K562 (cell line): ENCODE results near the gene B4GALNT2. TPM values are rescaled to one million over a fixed set of nuclear protein-coding genes. Genes with fewer than 3 reads are reported as not detected.

Experiments used
- CEBPB ChIP-seq: fragments of 450-650 bp; IDR thresholded peaks from 2 replicates; pipeline ENCODE4 v1.6.1; 2016; ENCODE audit warnings: missing genetic modification characterization, missing compliant biosample characterization
- CEBPG ChIP-seq, 3 experiments: fragments of 200-800 bp in 1 of 3; sonication (Bioruptor generic) in 1 of 3; sonication (generic) in 1 of 3; formaldehyde crosslinking in 1 of 3; IDR thresholded peaks in 2 of 3; conservative IDR thresholded peaks in 1 of 3; 2 replicates each; pipeline versions ENCODE4 v1.6.1 to v1.8.0; 2016 to 2022; ENCODE audit warnings: missing compliant biosample characterization in 2 of 3, missing genetic modification characterization in 2 of 3, mild to moderate bottlenecking in 1 of 3, missing genetic modification reagents in 1 of 3
- CHCHD3 ChIP-seq: fragments of 250-450 bp; sonication (Bioruptor Pico); IDR thresholded peaks from 2 replicates; pipeline ENCODE4 v2.1.2; 2022; ENCODE audit warnings: mild to moderate bottlenecking
- ELF4 ChIP-seq: fragments of 450-650 bp; formaldehyde crosslinking; IDR thresholded peaks from 2 replicates; pipeline ENCODE4 v1.4.0; 2022; ENCODE audit warnings: missing genetic modification characterization
- HMGN3 ChIP-seq: IDR thresholded peaks from 2 replicates; pipeline ENCODE4 v1.6.1; 2011; ENCODE audit warnings: borderline replicate concordance, low read depth, mild to moderate bottlenecking, mixed read lengths, low read length; ENCODE audit not compliant: insufficient read length; ENCODE audit errors: extremely low read depth
- JUN ChIP-seq, 2 experiments: sonication (generic) in 1 of 2; formaldehyde crosslinking in 1 of 2; IDR thresholded peaks; 2 replicates each; pipeline versions ENCODE4 v1.6.1 to v1.8.0; 2012 to 2022; ENCODE audit warnings: borderline replicate concordance in 2 of 2, mild to moderate bottlenecking in 2 of 2, improper control_type of control experiment in 1 of 2, low read depth in 1 of 2, low read length in 1 of 2, missing genetic modification reagents in 1 of 2
- MITF ChIP-seq: IDR thresholded peaks from 2 replicates; pipeline ENCODE4 v1.6.1; 2014; ENCODE audit warnings: antibody characterized with exemption
- NR2C1 ChIP-seq, 2 experiments: fragments of 450-650 bp; IDR thresholded peaks; 2 replicates each; pipeline ENCODE4 v1.6.1; 2017; ENCODE audit warnings: mild to moderate bottlenecking in 2 of 2, antibody characterized with exemption in 1 of 2, inconsistent platforms in 1 of 2, missing compliant biosample characterization in 1 of 2, missing genetic modification characterization in 1 of 2
- RBM17 ChIP-seq: fragments of 200-400 bp; formaldehyde crosslinking; IDR thresholded peaks from 2 replicates; pipeline ENCODE4 v1.6.1; 2017; ENCODE audit warnings: low read depth, mild to moderate bottlenecking, low read length, borderline replicate concordance
- RBM22 ChIP-seq: fragments of 200-400 bp; formaldehyde crosslinking; IDR thresholded peaks from 2 replicates; pipeline ENCODE4 v1.6.1; 2018; ENCODE audit warnings: low read length, low read depth; ENCODE audit not compliant: poor library complexity, severe bottlenecking
- TRIM24 ChIP-seq, 2 experiments: fragments of 450-650 bp; IDR thresholded peaks; 2 replicates each; pipeline ENCODE4 v1.6.1; 2016
- XRCC3 ChIP-seq: fragments of 450-650 bp; IDR thresholded peaks from 2 replicates; pipeline ENCODE4 v1.6.1; 2017; ENCODE audit warnings: mild to moderate bottlenecking, moderate library complexity
- ZNF174 ChIP-seq: fragments of 250-450 bp; sonication (Bioruptor Pico); IDR thresholded peaks from 2 replicates; pipeline ENCODE4 v1.4.0; 2020; ENCODE audit warnings: mild to moderate bottlenecking
- ZNF3 ChIP-seq: fragments of 250-450 bp; sonication (Bioruptor Pico); IDR thresholded peaks from 2 replicates; pipeline ENCODE4 v1.5.0; 2021; ENCODE audit warnings: mild to moderate bottlenecking, moderate library complexity
- ZNF395 ChIP-seq: fragments of 200-800 bp; sonication (Bioruptor generic); IDR thresholded peaks from 2 replicates; pipeline ENCODE4 v1.6.1; 2017; ENCODE audit warnings: missing genetic modification characterization, missing compliant biosample characterization
- ZNF655 ChIP-seq: fragments of 250-450 bp; sonication (Bioruptor Pico); IDR thresholded peaks from 2 replicates; pipeline ENCODE4 v1.5.0; 2021
- ZNF668 ChIP-seq: fragments of 250-450 bp; sonication (Bioruptor Pico); IDR thresholded peaks from 2 replicates; pipeline ENCODE4 v1.8.0; 2022; ENCODE audit warnings: mild to moderate bottlenecking, inconsistent platforms
- ZZZ3 ChIP-seq: fragments of 450-650 bp; IDR thresholded peaks from 2 replicates; pipeline ENCODE4 v1.6.1; 2016; ENCODE audit warnings: antibody characterized with exemption, mild to moderate bottlenecking, moderate library complexity
- polyA plus RNA-seq, 8 experiments: library from polyadenylated mRNA; depleted of rRNA in 4 of 8; stranded (reverse) in 5 of 8; unstranded in 3 of 8; fragments of >200 nt; fragmentation: Nextera tagmentation in 2 of 8; fragmentation: Illumina TruSeq in 1 of 8; extraction: Ambion mirVana in 2 of 8; extraction: Trizol in 1 of 8; gene quantifications; 2 replicates each; pipeline versions ENCODE4 v1.2.1 to v1.2.3, GENCODE V29; 2011 to 2014; ENCODE audit warnings: inconsistent platforms in 1 of 8, missing spikeins in 1 of 8
- total RNA-seq, 7 experiments: library from RNA; depleted of rRNA in 6 of 7; stranded (reverse); fragments of >200 nt in 6 of 7; fragmentation: Illumina TruSeq in 2 of 7; extraction: Trizol in 2 of 7; gene quantifications; 2 replicates each; pipeline versions ENCODE4 v1.2.1 to v1.2.3, GENCODE V29; 2011 to 2021; ENCODE audit warnings: low replicate concordance in 1 of 7

B4GALNT2 gene
- total and polyA plus RNA-seq, 9 of the 15 experiments (the other 6 are each of a cell fraction or from before 2014, with no cell fraction given): not detected

- TF ChIP-seq CEBPB (tag) (peak; percentile 88), ZZZ3 (no peak), ZNF395 (CRISPR knock-in tag) (no peak), ELF4 (CRISPR knock-in tag) (no peak), ZNF174 (CRISPR knock-in tag) (no peak), JUN (IDR thresholded peaks at IDR 0.05; ENCODE audit: borderline replicate concordance, low read depth, low read length) (peak; percentile 29; the same call in 1 of the 2 replicates), JUN (CRISPR knock-in tag; IDR thresholded peaks at IDR 0.05; ENCODE audit: borderline replicate concordance) (no peak), TRIM24 (IDR thresholded peaks at IDR 0.05) (no peak), NR2C1 (IDR thresholded peaks at IDR 0.05) (0 out of 2 replicates have a peak, but pooled peaks have one; percentile 19), NR2C1 (tag; IDR thresholded peaks at IDR 0.05) (peak; percentile 5; the same call in 1 of the 2 replicates), CEBPG (CRISPR knock-in tag; IDR thresholded peaks at IDR 0.05) (no peak), CEBPG (tag; conservative IDR thresholded peaks at IDR 0.05 in 1 of 2, IDR thresholded peaks at IDR 0.05 in 1 of 2) (peak; percentile 60 to 87), MITF (no peak), ZNF668 (CRISPR knock-in tag) (no peak), XRCC3 (no peak), RBM17 (no peak), RBM22 (no peak), HMGN3 (no peak), ZNF3 (CRISPR knock-in tag) (no peak), ZNF655 (CRISPR knock-in tag) (no peak), CHCHD3 (CRISPR knock-in tag) (no peak)
Measured at GRCh38 chr17:49191409-49191916, 58.9 kb downstream of the B4GALNT2 start (continued).
